ENCODE results near the gene ZFP92.
A peak's percentile ranks its signal among the peaks of the same experiment; 100 is the strongest.
"Not testable (repeated sequence)": the region's sequence is repeated elsewhere in the genome, so short reads cannot be mapped to it uniquely, and the experiment has no call there.

Gene ZFP92, protein sequence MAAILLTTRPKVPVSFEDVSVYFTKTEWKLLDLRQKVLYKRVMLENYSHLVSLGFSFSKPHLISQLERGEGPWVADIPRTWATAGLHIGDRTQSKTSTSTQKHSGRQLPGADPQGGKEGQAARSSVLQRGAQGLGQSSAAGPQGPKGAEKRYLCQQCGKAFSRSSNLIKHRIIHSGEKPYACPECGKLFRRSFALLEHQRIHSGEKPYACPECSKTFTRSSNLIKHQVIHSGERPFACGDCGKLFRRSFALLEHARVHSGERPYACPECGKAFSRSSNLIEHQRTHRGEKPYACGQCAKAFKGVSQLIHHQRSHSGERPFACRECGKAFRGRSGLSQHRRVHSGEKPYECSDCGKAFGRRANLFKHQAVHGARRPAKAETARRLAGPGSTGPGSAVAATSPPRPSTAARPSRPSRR

DNA sequence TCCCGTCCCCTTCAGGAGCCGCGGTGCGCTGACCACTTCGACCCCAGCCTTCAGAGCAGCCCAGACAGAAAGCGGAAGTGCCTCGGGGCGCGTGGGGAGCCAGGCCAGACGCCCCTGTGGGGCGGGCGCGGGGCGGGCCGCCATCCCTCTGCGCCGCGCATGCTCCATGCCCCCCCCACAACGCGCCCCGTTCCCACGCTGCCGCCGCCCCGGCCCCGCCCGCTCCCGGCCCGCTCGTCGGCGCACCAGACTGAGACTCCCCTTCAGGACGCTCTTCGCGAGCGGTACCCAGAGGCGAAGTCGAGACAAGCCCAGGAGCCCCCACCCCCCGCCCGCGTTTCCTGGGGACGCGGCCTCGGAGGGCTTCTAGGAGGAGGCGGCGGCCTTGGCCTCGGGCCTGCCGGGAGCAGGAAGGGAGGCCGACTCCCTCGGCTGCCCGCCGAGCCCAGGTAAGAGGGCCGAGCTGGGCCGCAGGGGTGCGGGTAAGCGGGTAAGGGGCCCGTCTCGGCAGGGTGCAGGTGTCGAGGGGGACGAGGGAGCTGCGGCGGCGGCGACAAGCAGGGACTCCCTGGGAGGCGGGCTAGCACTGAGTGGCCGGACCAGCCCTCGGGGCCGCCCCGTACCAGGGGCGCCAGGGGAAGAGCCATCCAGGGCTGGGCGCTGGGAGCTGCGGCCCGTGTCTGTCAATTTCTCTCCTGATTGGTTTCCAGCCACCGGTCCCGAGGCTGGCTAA, at the start of gene ZFP92:
Gene ZFP92 (plus strand): TSS at position 218 of the 733 bp plus-strand sequence. CDS start 6,851 bp downstream, outside the sequence.
- peak; percentile 46 to 58 for DNase-seq

DNA sequence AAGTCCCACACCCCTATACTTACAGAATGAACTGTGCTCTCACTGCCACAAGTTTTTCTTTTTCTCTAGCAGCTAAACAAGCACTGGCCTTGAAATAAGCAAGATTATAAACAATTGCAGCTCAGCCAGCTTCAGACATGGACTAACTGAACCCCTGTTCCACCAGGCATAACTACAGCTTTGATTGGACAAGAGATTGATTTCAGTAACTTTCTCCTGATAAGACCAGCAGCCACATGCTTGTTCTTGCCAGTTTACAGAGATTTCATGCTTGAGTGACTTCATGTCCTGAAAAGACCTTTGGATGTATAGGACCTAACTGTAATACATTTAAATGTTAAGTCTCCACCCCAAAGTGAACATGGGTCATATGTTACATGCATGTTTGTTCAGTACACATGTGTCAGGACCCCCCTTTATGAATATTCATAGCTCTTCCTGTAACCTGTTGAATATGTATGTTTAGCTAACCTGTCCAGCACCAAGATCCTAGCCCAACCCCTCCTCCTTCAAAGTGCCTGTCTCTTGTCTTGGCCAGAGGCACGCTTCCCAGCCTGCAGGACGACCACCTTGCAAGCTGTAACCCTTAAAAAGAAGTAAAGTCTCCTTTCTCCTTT, 49.4 kb upstream of the ZFP92 start:
- DNase-seq: no peak

DNA sequence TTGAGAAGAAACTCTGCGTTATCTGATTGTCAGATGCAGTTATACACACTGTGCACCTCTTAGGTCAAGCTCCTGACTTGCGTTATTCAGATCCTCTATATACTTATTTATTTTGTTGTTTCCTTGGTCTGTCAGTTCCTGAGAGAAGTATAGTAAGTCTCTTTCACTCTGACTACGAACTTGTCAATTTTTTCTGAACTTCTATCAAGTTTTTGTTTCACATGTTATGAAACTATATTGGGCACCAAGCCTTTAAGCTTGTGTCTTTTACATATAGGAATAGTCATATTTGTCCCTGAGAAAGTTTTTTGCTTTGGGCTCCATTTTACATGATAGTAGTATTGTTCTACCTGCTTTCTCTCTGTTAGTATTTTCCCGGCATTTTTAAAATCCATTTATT, 45.6 kb upstream of the ZFP92 start:
- DNase-seq: no peak

DNA sequence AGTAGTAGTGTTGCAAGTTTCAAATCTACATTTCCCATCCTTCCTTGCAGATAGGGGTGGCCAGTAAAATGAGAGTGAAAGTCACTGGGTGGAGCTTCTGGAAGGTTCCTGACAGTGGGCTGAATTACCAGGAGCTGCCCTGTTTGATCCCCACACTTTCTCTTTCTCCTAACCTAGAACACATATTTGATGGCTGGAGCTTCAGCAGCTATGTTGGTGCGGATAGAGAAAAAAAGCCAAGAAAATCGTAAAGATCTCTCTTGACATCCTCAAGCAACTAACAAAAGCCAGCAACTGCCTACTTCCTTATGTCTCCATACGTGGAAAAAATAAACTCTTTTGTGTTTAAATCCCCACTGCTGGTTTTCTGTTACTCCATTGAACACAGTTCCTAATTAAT, 45.2 kb upstream of the ZFP92 start:
- DNase-seq: no peak

DNA sequence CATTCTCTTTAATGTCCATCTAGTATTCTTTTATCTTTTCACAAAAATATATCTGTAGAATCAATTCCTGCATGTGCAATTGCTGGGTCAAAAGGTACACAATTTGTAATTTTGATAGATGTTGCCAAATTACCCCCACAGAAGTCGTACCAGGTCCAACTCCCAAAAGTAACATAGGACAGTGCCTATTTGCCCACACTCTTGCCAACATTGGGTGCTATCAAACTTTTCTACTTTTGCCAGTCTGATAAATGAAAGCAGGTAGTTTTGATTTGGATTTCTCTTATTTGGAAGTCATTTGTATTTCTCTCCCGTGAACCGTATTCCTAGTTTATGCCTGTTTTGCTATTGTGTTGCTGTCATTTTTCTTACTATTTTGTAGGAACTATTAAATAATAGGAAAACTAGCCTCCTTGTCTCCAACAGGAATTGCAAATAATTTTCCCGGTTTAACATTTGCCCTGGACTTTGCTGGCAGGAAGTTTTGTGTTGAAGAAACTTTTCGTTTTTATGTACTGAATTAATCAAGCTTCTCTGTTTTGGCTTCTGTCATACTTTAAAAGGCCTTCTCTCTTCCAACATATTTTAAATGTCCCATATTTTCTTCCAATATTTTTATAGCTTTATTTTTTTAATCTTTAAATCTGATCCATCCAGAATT, 44.3 kb upstream of the ZFP92 start:
- DNase-seq: no peak

DNA sequence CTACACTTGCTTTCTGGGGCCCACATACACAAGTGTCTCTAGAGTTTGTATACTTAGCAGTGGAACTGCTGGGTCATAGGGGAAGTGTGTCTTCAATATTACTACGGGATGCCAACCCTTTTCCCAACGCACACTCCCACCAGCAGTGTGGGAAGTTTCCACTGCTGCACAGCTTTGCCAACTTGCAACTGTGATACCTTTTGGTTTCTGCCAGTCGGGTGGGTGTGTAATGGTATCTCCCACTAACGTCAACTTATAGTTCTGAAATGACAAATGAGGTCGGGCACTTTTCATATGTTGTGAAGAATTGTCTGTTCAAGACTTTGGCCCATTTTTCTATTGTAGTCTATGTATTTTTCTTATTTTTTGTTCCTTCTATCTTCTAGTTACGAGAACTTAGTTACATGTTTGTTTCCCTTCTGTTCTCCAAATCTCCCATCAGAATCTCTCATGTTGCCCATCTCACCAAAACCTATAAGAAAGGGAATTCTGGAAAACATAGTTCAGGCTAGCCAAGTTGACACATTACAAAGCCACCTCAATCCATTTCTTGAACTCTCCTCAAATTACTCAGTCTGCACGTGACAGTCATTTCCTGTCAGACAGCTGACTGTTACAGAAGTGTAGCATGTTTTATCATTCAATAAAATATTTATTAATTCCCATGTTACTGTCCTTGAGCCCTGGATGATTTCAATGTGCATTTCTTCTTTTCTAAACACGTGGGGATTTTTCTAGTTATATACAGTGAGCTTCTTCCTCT, 40.8 kb upstream of the ZFP92 start:
- DNase-seq: no peak

DNA sequence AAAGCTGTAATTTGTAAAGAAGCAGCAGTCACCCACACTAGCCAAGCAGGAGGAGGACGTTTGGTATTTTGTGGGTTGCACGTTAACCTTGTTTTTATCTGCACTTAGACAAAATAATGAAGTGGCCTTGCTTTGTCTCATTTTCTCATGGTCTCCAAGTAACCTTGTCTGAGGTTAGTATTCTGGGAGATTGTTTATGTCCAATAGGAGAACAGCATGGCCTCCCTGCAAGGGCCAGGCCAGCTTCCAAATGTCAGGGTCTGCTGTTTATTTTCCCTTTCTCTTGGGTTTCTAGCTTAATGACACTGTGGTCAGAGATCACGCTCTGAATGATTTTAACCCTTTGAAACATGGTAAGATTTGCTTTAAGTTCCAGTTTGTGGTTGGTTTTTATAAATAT, 40.0 kb upstream of the ZFP92 start:
- no peak for DNase-seq

DNA sequence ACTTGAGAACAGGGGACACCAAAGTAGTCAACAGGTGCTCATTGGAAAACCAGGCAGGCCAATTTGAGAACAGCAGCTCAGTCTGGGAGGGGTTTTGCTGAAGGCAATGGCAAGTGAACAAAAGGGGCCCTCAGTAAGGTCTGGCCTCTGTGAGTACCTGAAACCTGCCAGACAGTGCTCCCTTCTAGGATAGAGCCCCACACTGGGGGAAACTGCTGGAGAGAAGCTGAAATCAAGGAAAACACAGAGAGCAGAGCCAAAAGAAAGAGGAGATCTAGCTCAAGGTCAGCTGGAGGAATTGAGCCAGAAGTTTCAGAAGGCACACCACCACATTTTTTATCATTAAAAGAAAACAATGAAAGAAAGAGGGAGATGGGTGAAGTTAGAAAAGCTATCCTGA, 38.3 kb upstream of the ZFP92 start:
- no peak for DNase-seq

DNA sequence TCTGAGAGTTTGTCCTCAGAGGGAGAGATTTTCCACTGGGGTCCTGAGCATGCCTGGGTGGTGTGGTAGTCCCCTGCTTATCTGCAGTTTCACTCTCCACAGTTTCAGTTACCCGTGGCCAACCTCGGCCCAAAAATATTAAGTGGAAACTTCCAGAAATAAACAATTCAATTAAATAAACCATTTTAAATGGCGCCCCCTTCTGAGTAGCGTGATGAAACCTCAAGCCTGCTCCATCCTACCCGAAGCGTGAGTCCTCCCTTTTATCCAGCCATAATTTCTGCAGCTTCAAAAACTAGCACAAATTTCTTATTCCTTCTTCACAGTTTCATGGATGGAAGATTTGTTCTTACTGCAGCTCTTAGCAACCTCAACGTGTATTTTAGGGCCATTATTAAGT, 36.8 kb upstream of the ZFP92 start:
- DNase-seq: no peak

DNA sequence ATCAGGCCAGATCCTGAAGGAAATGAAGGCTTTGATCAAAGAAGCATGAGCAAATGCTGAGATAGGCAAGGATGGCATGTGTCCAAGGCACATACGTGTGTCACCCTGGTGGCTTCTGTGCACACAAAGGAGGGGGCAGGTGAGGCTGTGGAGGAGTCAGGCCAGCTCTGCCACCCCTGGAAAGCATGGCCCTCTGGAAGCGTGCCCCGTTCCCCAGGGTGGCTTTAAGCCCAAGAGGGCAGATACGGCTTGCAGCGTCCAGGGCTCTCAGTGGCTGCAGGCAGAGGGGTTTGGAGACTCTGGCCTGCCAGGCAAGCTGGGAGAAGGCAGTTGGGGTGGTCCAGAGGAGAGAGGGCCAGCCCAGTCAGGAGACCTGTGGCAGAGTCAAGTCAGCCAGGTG, 35.7 kb upstream of the ZFP92 start:
- no peak for DNase-seq

DNA sequence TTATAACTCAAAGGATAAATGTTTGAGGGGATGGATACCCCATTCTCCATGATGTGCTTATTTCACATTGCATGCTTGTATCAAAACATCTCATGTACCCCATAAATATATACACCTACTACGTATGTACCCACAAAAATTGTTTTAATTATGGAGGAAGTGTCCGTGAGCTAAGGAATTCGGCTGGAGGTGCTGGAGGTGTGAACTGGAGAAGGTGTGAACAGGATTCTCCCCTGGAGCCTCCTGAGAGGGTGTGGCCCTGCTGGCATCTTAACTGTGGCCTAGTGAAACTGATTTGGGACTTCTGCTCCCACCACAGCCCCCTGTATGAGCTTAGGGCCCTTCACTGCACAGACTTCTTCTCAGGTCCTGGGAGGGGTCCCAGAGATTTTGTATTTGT, 33.5 kb upstream of the ZFP92 start:
- no peak for DNase-seq

DNA sequence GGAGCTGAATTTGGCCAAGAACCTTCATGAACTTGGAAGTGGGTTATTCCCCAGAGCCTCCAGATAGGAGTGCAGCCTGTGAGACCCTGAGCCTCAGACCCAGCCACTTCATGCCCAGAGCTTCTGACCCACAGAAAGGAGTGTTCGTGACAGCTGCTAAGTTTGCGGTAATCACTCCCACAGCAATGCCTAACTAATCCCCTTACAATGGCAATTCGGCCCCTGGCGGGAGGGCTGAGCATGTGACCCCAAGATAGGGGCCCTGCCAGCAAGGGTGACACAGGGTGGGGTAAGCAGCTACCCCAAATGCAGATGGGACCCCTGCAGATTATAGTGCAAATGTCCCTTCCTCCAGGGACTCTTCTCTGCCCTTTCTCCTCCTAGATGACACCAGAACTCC, 32.7 kb upstream of the ZFP92 start:
- DNase-seq: no peak

DNA sequence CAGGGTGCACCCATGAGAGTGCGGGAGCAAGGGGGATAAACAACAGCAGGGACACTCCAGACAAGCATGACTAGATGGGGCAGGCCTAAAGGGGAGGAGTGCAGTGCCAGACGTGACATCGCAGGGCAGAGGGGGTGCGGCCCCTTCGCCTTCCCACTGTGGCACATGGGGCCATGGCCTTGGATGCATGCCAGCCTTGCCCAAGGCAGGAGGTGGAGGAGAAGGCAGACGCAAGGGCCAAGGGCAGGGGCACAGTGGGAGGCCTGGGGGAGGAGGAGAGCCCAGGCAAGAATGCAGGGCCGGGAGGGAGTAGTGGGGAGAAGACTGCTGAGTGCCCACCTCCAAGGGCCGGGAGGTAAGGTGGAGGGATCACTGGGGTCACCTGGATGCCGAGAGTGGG, 31.8 kb upstream of the ZFP92 start:
- no peak for DNase-seq

DNA sequence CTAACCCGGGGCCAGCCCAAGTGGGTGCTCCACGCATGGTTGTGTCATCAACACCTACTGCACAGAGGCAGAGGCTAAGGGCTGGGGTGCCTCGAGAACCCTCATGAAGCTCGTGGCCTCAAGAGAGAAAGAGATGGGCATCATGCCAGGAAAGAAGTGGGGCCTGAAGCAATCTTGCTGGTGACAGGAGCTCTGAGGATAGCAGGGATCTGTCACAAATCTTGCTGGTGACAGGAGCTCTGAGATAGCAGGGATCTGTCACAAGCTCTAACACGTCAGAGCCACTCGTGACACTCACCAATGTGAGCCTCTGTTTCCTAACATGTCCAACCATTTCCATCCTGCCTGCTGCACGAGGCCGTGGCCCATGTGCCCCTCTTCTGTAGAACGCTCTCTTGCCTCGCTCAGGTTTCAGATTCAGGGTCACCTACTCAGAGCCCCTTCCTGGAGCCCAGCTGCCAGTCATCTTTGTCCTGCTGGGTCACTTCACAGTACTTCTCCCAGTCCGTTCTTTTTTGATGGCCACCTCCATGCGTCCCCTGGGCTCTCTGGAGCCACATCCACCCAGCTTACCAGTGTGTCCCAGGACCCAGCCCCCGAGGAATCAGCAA, 31.2 kb upstream of the ZFP92 start:
- no peak for DNase-seq

DNA sequence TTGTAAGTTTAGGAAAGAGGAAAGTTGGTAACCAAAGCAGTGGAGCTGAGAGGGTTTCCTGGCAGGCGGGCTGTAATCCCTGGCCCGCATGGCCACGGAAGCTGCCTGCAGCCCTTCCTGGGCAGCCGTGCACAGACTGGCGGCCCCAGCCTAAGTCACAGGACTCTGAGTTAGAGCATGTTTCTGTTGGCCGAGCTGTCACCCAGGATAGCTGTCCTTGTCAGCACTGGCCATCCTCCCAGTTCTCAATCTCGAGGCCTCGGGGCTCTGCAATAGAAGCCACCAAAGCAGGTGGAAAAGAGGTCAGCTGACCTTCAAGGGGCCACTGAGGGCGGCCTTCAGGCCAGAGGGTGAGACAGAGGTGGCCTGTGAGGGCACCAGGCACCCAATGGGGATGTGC, 30.6 kb upstream of the ZFP92 start:
- no peak for DNase-seq

DNA sequence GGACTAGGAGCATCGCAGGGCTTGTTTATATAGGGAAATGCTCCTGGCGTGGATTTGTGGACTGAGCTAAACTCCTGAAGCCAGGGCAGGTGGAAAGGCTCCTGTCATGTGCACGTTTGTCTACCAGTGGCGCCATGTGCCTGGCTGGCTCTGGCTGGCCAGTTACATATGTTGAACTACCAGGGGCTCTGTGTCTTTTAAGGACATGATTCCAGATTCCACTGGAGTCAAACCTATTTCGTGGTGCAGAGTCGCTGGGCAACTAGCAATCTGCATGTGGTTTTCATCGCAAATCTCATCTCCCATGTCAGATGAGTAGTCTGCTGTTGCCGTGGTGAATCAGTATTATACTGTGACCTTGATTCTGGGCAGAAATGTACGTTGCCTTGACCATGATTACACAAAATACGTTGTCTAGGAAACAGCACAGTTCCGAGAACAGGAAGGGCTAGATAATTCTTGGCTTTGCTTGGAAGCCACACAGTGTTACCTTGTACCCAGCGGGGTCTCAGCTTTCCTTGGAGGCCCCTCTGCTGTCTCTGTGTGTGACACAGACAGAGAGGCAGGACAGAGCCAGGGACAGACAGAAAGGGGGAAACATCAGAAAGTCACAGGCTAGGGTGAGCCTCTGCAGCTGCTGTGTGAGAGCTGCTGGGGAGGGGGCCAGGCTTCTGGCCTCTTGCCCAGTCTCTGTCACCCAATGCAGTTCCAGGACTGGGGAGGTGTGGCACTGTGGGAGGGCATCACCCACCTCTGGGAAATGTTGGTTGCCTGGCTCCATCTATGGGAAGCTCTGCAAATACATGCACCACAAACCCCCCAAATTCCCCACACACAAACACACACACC, 29.4 kb upstream of the ZFP92 start:
- DNase-seq: peak; percentile 31 to 45

DNA sequence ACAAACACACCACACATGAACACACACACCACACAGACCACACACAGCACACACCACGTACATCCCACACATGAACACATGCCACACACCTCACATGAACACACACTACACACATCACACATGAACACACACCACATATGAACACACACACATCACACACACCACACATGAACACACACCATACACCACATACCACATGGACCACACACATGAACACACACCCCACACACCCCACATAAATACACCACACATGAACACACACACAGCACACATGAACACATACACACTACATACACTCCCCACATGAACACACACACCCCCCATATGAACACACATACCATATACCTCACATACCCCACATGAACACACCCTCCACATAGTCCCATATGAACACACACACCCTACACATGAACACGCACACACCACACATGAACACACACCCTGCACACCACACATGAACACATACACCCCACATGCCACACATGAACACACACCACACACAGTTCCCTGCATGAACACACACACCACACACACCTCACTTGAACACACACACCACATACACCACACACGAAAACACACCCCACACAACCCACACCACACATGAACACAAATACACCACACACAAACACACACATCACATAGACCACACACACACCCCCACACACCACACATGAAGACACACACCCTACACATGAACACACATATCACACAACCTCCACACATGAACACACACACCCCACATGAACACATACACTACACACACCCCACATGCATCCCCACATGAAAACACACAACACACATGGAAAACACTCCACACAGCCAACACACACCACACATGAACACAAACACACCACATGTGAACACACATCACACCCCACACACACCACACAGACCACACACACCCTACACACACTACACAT, 28.4 kb upstream of the ZFP92 start:
- no peak for DNase-seq

DNA sequence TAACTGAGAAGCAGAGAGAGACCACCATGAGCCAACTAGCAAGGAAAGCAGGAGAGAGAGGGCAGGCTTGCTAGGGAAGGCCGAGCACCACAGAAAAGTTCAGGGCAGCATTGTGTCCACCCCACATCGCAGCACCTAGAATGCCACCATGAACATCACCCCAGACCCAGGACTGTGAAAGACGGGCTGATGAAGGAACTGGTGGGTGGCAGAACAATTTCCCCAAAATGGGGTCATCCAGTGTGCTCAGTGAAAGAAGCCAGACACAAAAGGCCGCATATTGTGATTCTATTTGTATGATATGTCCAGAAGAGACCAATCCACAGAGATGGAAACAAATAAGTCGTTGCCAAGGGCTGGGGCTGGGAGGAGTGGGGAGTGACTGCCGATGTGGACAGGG, 26.9 kb upstream of the ZFP92 start:
- DNase-seq: no peak

DNA sequence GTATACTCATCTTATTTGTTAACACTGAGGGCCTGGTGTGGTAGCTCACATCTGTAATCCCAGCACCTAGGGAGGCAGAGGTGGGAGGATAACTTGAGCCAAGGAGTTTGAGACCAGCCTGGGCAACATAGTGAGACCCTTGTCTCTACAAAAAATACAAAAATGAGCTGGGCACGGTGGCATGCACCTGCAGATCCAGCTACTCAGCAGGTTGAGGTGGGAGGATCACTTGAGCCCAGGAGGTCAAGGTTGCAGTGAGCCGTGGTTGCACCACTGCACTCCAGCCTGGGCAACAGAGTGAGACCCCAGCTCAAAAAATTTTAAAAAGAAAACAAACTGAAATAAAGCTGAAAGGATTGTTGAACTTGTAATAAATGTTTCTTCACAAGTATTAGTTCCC, 26.3 kb upstream of the ZFP92 start:
- DNase-seq: not testable (repeated sequence)

DNA sequence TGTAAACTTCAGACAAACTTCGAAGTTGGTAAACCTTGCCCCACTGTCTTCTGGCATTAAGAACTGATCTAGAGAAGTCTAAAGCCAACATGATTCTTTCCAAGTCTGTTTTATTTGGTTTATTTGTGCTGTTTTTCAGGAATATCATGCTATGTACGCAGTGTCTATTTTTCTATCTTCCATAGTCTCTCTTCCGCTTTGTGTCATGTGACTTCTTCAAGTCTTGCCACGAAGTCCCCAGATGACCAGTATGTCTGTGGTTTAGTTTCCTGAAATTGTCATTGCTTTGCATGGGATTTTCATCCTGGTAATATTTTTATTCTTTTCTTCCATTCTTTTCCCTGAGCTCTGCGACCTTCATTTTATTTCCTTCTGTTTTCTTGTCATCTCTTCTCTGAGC, 25.2 kb upstream of the ZFP92 start:
- no peak for DNase-seq
